ENCODE measurements around the gene NLN. TPM values are rescaled to one million over a fixed set of nuclear protein-coding genes. Genes with fewer than 3 reads are reported as not detected.

Gene NLN
- total and polyA plus RNA-seq, 2 of the 13 experiments (the other 11 are each of a cell fraction or from before 2014, with no cell fraction given), result 11.9 to 36.7 TPM

GRCh38 chr5:65825408-65826328 lies 103.7 kb downstream of the NLN start:
- Histone ChIP-seq H4K20me1 (ENCODE audit: insufficient read depth, low read length) (no peaks in the 10 kb centered on the region), H3K79me2 (ENCODE audit: insufficient read depth, low read length) (no peaks in the 10 kb centered on the region), H3K9ac (ENCODE audit: insufficient read depth, low read depth, low read length) (no peak overlapping the region), H3K9me3 (ENCODE audit: low read length) (no peaks in the 10 kb centered on the region), H2AFZ (ENCODE audit: low read length) (no peak overlapping the region), H3K4me1 (ENCODE audit: insufficient read depth, low read length) (no peaks in the 10 kb centered on the region; the same call in 1 of the 2 replicates), H3K4me3 (replicated peaks in 1 of 3; ENCODE audit: insufficient read depth in 1 of 3, low read depth in 2 of 3, low read length in 3 of 3) (no peak overlapping the region), H3K36me3 (replicated peaks in 1 of 2; ENCODE audit: control insufficient read depth in 1 of 2, insufficient read depth in 2 of 2, low read length in 2 of 2) (peaks cover 0 to 6% of the 10 kb centered on the region in 2 experiments; a peak in 2 of 5 replicates), H3K27ac (ENCODE audit: extremely low read length, insufficient read depth, low read length) (no peak overlapping the region), H3K4me2 (ENCODE audit: low read depth, low read length) (no peak overlapping the region), H3K27me3 (ENCODE audit: control insufficient read depth in 1 of 2, insufficient read depth in 2 of 2, low read length in 2 of 2) (no peaks in the 10 kb centered on the region)
- no peak for ATAC-seq
- no peak for DNase-seq (ENCODE audit: low spot score)
- POLR2A ChIA-PET, result no interaction called here
- CTCF ChIA-PET (ENCODE audit: low intra/inter-chr PET ratio, low total read pairs), result no interaction called here
- WGBS (ENCODE audit: low lambda C conversion rate), result 93% methylated on average over 5 of the region's 5 CpGs
- intact Hi-C loops (cut with micrococcal nuclease; ENCODE audit: unreplicated experiment) (no loop called here), in situ Hi-C loops (cut with HindIII; ENCODE audit: extremely low pct_ligation_motif_present, low pct_unique_long_range_greater_than_20kb) (no loop called here)
- BruUV-seq (replicated peaks), result no TSS peak
- TF ChIP-seq ZNF883 (CRISPR knock-in tag; IDR thresholded peaks at IDR 0.05; ENCODE audit: not compliant biosample characterization) (no peak), HNF1A (IDR thresholded peaks at IDR 0.05; ENCODE audit: low read depth) (no peak), HNF1A (CRISPR knock-in tag; IDR thresholded peaks at IDR 0.05; ENCODE audit: borderline replicate concordance) (no peak), ZNF33B (CRISPR knock-in tag; IDR thresholded peaks at IDR 0.05) (no peak), ZNF275 (CRISPR knock-in tag; IDR thresholded peaks at IDR 0.05; ENCODE audit: borderline replicate concordance) (no peak), MIER3 (CRISPR knock-in tag; IDR thresholded peaks at IDR 0.05; ENCODE audit: borderline replicate concordance) (no peak)
- FAIRE-seq, result no peak

Data from HepG2 (cell line).